ENCODE results near the gene RAPGEF1. TPM values are rescaled to one million over a fixed set of nuclear protein-coding genes. Genes with fewer than 3 reads are reported as not detected.

Gene RAPGEF1
- total RNA-seq, 1 donor from 2014 or later, result 31.3 TPM

- DNase-seq (ENCODE audit: low read depth), result no peak
Observed at GRCh38 chr9:131605770-131606590, 133.9 kb downstream of the RAPGEF1 start.

GRCh38 chr9:131603711-131604439 lies 136.0 kb downstream of the RAPGEF1 start:
- DNase-seq (ENCODE audit: low read depth), result no peak

- no peak for DNase-seq (ENCODE audit: low read depth)
Observed at GRCh38 chr9:131603199-131603598, 136.7 kb downstream of the RAPGEF1 start.

- DNase-seq (ENCODE audit: low read depth), result no peak
Observed at GRCh38 chr9:131601683-131602181, 138.1 kb downstream of the RAPGEF1 start.

GRCh38 chr9:131598121-131598520 lies 141.8 kb downstream of the RAPGEF1 start:
- no peak for DNase-seq (ENCODE audit: low read depth)

- DNase-seq (ENCODE audit: low read depth), result no peak
Observed at GRCh38 chr9:131597246-131597645, 142.6 kb downstream of the RAPGEF1 start.

- DNase-seq (ENCODE audit: low read depth), result no peak
Observed at GRCh38 chr9:131596430-131596743, 143.5 kb downstream of the RAPGEF1 start.

GRCh38 chr9:131595696-131596429 lies 144.0 kb downstream of the RAPGEF1 start:
- peak; percentile 67 for DNase-seq (ENCODE audit: low read depth)

- DNase-seq (ENCODE audit: low read depth), result no peak
Observed at GRCh38 chr9:131594906-131595665, 144.8 kb downstream of the RAPGEF1 start.

- no peak for DNase-seq (ENCODE audit: low read depth)
Observed at GRCh38 chr9:131593936-131594665, 145.8 kb downstream of the RAPGEF1 start.

GRCh38 chr9:131593091-131593820 lies 146.6 kb downstream of the RAPGEF1 start:
- DNase-seq (ENCODE audit: low read depth), result no peak

- DNase-seq (ENCODE audit: low read depth), result no peak
Observed at GRCh38 chr9:131591845-131592208, 148.0 kb downstream of the RAPGEF1 start.

GRCh38 chr9:131590907-131591844 lies 148.7 kb downstream of the RAPGEF1 start:
- peak; percentile 55 for DNase-seq (ENCODE audit: low read depth)

GRCh38 chr9:131590449-131590848 lies 149.4 kb downstream of the RAPGEF1 start:
- DNase-seq (ENCODE audit: low read depth), result no peak

- DNase-seq (ENCODE audit: low read depth), result no peak
Observed at GRCh38 chr9:131589993-131590392, 149.9 kb downstream of the RAPGEF1 start.

- no peak for DNase-seq (ENCODE audit: low read depth)
Observed at GRCh38 chr9:131589124-131589711, 150.7 kb downstream of the RAPGEF1 start.

GRCh38 chr9:131588396-131588795 lies 151.5 kb downstream of the RAPGEF1 start:
- DNase-seq (ENCODE audit: low read depth), result no peak

- DNase-seq (ENCODE audit: low read depth), result no peak
Observed at GRCh38 chr9:131587906-131588305, 152.0 kb downstream of the RAPGEF1 start.

GRCh38 chr9:131587331-131587730 lies 152.5 kb downstream of the RAPGEF1 start:
- no peak for DNase-seq (ENCODE audit: low read depth)
